RWPE1 (cell line): ENCODE measurements around the gene ZNF433.
A peak's percentile ranks its signal among the peaks of the same experiment; 100 is the strongest.

ENCODE experiments used
- CTCF ChIA-PET: fragments of 350-600 bp; sonication (Branson Sonifier 250); formaldehyde crosslinking; extraction: SDS; loops from one replicate; lab custom pipeline; 2021; lab: Yijun Ruan, JAX
- POLR2A ChIA-PET: fragments of 400-600 bp; formaldehyde crosslinking; extraction: SDS; loops from one replicate; lab custom pipeline; 2020; ENCODE audit warnings: antibody characterized with exemption; ENCODE audit not compliant: low non-redundant PET; lab: Yijun Ruan, JAX
- DNase-seq: peaks from one replicate; pipeline ENCODE4 v3.0.0; 2012; ENCODE audit warnings: low spot score
- H3K27ac ChIP-seq: fragments of 450-650 bp; 2 replicates; pipeline ENCODE4 v1.5.1; 2017
- CTCF ChIP-seq: fragments of 450-650 bp; conservative IDR thresholded peaks from 2 replicates; pipeline ENCODE4 v1.5.1; 2017; ENCODE audit warnings: low read depth, mild to moderate bottlenecking

Gene ZNF433

GRCh38 chr19:11978492-11979100 is 56.9 kb downstream of the ZNF433 start:
- CTCF ChIA-PET = no interaction called here
- DNase-seq = no peak
- no peak for TF ChIP-seq CTCF
- POLR2A ChIA-PET = no interaction called here
- H3K27ac ChIP-seq = no peak overlapping the region

- DNase-seq = no peak
- CTCF ChIA-PET = no interaction called here
- H3K27ac ChIP-seq = no peak overlapping the region
- POLR2A ChIA-PET = no interaction called here
- no peak for TF ChIP-seq CTCF
Observed at GRCh38 chr19:11973019-11973810, 62.3 kb downstream of the ZNF433 start.

GRCh38 chr19:11971041-11971440 is 64.4 kb downstream of the ZNF433 start:
- no peak for TF ChIP-seq CTCF
- ChIA-PET POLR2A (no interaction called here), CTCF (interaction anchor here (0.7 kb wide), 1 partner anchor 15 kb away, joined by 3 read pairs; no protein-coding TSS in a partner anchor)
- H3K27ac ChIP-seq = no peak overlapping the region
- no peak for DNase-seq

- no peak for DNase-seq
- CTCF ChIA-PET = no interaction called here
- POLR2A ChIA-PET = no interaction called here
- TF ChIP-seq CTCF = no peak
- no peak overlapping the region for H3K27ac ChIP-seq
Observed at GRCh38 chr19:11970174-11970573, 65.3 kb downstream of the ZNF433 start.

- no peak for TF ChIP-seq CTCF
- CTCF ChIA-PET = interaction anchor here (0.6 to 0.7 kb wide), 4 partner anchors 26 to 603 kb away, joined by 3 to 6 read pairs (median 4); no protein-coding TSS in a partner anchor
- POLR2A ChIA-PET = no interaction called here
- peak; percentile 83 for DNase-seq
- peak within 1 kb of the TSS; percentile 86 for H3K27ac ChIP-seq
Observed at GRCh38 chr19:11964858-11965645, 70.4 kb downstream of the ZNF433 start, which contains the start of gene ZNF763. TSS of gene ZNF763 (plus strand) at chr19:11965040. CDS start at chr19:11965209, 169 bp downstream.
